A673 (cell line): ENCODE measurements around the gene PIEZO1. TPM values are rescaled to one million over a fixed set of nuclear protein-coding genes. Genes with fewer than 3 reads are reported as not detected.

Experiments
- BruUV-seq: library from RNA; stranded (reverse); fragments of 400-500 nt; replicated peaks from 2 replicates; lab custom pipeline; 2021; lab: Mats Ljungman, UMichigan
- CTCF ChIA-PET: fragments of 300-600 bp; sonication (Branson Sonifier 250); formaldehyde crosslinking; loops from one replicate; lab custom pipeline; 2022; ENCODE audit warnings: antibody characterized with exemption; lab: Charles Lee
- POLR2A ChIA-PET: fragments of 300-600 bp; sonication (Branson Sonifier 250); formaldehyde crosslinking; loops from one replicate; lab custom pipeline; 2022; ENCODE audit warnings: antibody characterized with exemption; ENCODE audit not compliant: low non-redundant PET; lab: Charles Lee
- DNase-seq: peaks from one replicate; pipeline ENCODE4 v3.0.0-alpha.2; 2015; ENCODE audit warnings: low spot score
- H3K27ac ChIP-seq: fragments of 200-600 bp; sonication (generic); 2 replicates; pipeline ENCODE4 v1.5.1; 2016; ENCODE audit warnings: mixed run types, low read depth, mild to moderate bottlenecking, mixed read lengths, antibody characterized with exemption, low read length; ENCODE audit not compliant: poor library complexity, severe bottlenecking
- H3K27me3 ChIP-seq: fragments of 200-600 bp; sonication (generic); replicated peaks from 2 replicates; pipeline ENCODE4 v1.6.1; 2017; ENCODE audit warnings: mixed run types, low read depth, mild to moderate bottlenecking, mixed read lengths, antibody characterized with exemption, low read length; ENCODE audit not compliant: insufficient read depth, poor library complexity
- H3K36me3 ChIP-seq: fragments of 200-600 bp; sonication (generic); 2 replicates; pipeline ENCODE4 v1.6.1; 2016; ENCODE audit warnings: mixed run types, mild to moderate bottlenecking, mixed read lengths, antibody characterized with exemption, low read length; ENCODE audit not compliant: insufficient read depth, poor library complexity, severe bottlenecking
- H3K4me1 ChIP-seq: fragments of 200-600 bp; sonication (generic); 2 replicates; pipeline ENCODE4 v1.6.1; 2017; ENCODE audit warnings: mixed run types, mild to moderate bottlenecking, mixed read lengths, antibody characterized with exemption, low read length; ENCODE audit not compliant: insufficient read depth, poor library complexity, severe bottlenecking
- H3K4me3 ChIP-seq: fragments of 200-600 bp; sonication (generic); 2 replicates; pipeline ENCODE4 v1.5.1; 2016; ENCODE audit warnings: low read depth, mixed run types, mild to moderate bottlenecking, mixed read lengths, low read length; ENCODE audit not compliant: poor library complexity, severe bottlenecking
- H3K9me3 ChIP-seq: fragments of 200-600 bp; sonication (generic); 2 replicates; pipeline ENCODE4 v1.6.1; 2016; ENCODE audit warnings: mixed run types, low read depth, mild to moderate bottlenecking, mixed read lengths, antibody characterized with exemption, low read length; ENCODE audit not compliant: poor library complexity, severe bottlenecking
- EZH2 ChIP-seq: fragments of 200-600 bp; sonication (generic); IDR thresholded peaks from 2 replicates; pipeline ENCODE4 v1.6.1; 2017; ENCODE audit warnings: borderline replicate concordance, low read depth, mild to moderate bottlenecking, mixed read lengths, antibody characterized with exemption, low read length; ENCODE audit not compliant: poor library complexity, severe bottlenecking
- intact Hi-C: fragments of 100-400 bp; cut with micrococcal nuclease; formaldehyde crosslinking; loops from one replicate; pipeline ENCODE4 v1.10.0; 2022; ENCODE audit not compliant: unreplicated experiment
- total RNA-seq: library from RNA; stranded (reverse); gene quantifications from 2 replicates; pipeline ENCODE4 v1.2.3, GENCODE V29; 2021
- TF ChIP-seq, protein P1 (sequence below): fragments of 300-800, 200-600 bp; sonication (generic); conservative IDR thresholded peaks from 2 replicates; pipeline ENCODE4 v1.5.1; 2017; ENCODE audit warnings: low read depth, mild to moderate bottlenecking, antibody characterized with exemption, low read length, moderate library complexity, mixed read lengths

The PIEZO1 gene
- total RNA-seq, 1 experiment from 2014 or later: 174 TPM

DNA sequence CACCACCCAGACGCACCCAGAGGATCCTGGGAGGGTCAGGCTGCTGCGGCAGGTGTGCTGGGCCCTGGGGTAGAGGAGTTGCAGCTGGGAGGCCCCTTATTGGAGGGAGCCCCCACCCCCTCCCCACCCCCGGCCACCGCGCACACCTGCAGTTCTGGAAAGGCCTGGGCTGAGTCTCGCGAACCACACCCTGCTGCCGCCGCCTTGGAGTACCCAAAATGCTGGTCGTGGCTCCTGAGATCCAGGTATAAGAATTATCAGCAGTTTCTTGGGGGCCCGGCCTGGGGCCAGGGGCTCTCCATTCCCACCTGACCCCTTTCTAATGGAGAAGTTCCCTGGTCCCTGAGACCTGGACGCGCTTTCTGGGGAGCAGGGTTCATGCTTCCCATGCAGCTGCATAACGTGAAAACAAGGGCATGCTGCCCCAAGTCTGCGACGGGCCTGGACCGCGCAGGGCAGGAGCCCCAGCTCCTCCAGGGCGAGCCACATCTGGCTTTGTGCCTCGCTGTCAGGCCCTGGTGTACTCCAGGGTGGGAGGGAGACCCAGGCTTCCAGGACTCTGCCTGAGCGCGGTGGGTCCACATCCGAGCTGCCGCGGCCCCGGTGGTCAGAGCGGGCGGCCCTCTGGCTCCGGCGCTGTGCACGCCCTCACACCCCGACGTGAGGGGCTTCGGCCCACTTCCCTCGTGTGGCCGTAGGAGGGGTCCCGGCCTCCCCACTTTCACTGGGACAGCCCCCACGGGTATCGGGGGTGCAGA lies 91.4 kb downstream of the PIEZO1 start:
- Histone ChIP-seq H3K9me3 (no peaks in the 10 kb centered on the region), H3K27me3 (no peaks in the 10 kb centered on the region), H3K27ac (no peak overlapping the region), H3K36me3 (peaks cover 6% of the 10 kb centered on the region), H3K4me3 (no peak overlapping the region), H3K4me1 (no peaks in the 10 kb centered on the region)
- ChIA-PET POLR2A (no interaction called here), CTCF (no interaction called here)
- intact Hi-C loops: no loop called here
- no peak for DNase-seq
- no TSS peak for BruUV-seq
- TF ChIP-seq EZH2: no peak
- TF ChIP-seq, protein P1, sequence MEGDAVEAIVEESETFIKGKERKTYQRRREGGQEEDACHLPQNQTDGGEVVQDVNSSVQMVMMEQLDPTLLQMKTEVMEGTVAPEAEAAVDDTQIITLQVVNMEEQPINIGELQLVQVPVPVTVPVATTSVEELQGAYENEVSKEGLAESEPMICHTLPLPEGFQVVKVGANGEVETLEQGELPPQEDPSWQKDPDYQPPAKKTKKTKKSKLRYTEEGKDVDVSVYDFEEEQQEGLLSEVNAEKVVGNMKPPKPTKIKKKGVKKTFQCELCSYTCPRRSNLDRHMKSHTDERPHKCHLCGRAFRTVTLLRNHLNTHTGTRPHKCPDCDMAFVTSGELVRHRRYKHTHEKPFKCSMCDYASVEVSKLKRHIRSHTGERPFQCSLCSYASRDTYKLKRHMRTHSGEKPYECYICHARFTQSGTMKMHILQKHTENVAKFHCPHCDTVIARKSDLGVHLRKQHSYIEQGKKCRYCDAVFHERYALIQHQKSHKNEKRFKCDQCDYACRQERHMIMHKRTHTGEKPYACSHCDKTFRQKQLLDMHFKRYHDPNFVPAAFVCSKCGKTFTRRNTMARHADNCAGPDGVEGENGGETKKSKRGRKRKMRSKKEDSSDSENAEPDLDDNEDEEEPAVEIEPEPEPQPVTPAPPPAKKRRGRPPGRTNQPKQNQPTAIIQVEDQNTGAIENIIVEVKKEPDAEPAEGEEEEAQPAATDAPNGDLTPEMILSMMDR: no peak

DNA sequence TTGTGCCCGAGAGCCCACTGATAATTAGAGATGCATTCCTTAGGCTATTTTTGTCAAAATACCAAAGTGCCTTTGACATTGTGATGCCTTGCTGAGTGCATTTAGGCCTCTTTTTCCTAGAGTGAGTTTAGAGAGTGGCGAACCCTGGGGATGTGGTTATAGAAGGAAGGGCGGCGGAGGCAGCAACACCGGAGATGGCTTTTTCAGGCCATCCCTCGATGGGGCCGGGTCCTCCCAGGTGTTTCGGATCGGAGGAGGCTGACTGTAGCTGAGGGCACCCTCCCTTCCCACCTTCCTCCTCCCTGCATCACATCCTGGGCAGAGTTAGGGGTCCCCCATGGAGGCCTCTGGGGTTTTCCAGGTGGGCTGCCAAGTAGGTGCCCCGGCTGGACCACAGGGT lies 92.2 kb downstream of the PIEZO1 start:
- no peak for TF ChIP-seq EZH2
- TF ChIP-seq, protein P1: no peak
- DNase-seq: no peak
- H3K36me3 ChIP-seq: no peaks in the 10 kb centered on the region
- H3K27ac ChIP-seq: no peak overlapping the region
- H3K27me3 ChIP-seq: no peaks in the 10 kb centered on the region
- no peaks in the 10 kb centered on the region for H3K4me1 ChIP-seq
- POLR2A ChIA-PET: no interaction called here
- no peaks in the 10 kb centered on the region for H3K9me3 ChIP-seq
- intact Hi-C loops: no loop called here
- no peak overlapping the region for H3K4me3 ChIP-seq
- CTCF ChIA-PET: no interaction called here
- BruUV-seq: no TSS peak

DNA sequence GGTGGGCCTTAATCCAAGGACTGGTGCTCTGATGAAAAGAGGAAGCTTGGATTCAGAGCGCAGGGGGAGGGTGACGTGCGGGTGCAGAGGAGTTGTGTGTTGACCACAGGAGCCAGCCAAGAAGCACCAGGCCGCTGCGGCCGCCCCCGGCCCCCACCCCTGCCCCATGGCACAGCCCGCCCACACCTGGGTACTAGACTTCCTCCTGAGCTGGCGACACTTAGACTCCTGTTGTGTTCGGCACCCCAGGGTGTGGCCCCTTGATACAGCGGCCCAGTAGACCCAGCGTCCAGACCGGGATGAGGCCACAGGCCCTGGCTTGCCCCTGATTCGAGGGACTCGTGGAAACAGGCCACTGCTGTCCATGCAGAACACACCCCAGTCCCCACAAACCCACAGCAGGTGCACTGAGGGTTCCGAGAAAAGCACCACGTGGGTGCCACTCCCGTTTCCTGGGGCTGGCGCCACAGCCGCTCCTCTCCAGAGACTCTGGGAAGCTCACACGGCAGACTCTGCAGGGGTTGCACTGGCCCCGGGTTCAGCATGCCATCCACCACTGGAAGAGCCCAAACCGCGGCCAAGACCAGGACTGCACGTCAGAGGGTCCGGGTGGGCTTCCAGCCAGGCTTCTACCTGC lies 93.0 kb downstream of the PIEZO1 start:
- no peaks in the 10 kb centered on the region for H3K9me3 ChIP-seq
- no peaks in the 10 kb centered on the region for H3K4me1 ChIP-seq
- ChIA-PET POLR2A (no interaction called here), CTCF (no interaction called here)
- no peak overlapping the region for H3K4me3 ChIP-seq
- H3K36me3 ChIP-seq: no peaks in the 10 kb centered on the region
- no TSS peak for BruUV-seq
- DNase-seq: no peak
- intact Hi-C loops: no loop called here
- H3K27ac ChIP-seq: no peak overlapping the region
- no peaks in the 10 kb centered on the region for H3K27me3 ChIP-seq
- no peak for TF ChIP-seq EZH2
- TF ChIP-seq, protein P1: no peak
